PC-9 (cell line): Measurements from ENCODE around the gene OR2A25.

Experiments used
- EZH2 ChIP-seq: fragments of 200-600 bp; sonication (generic); IDR thresholded peaks from 2 replicates; pipeline ENCODE4 v1.8.0; 2017; ENCODE audit warnings: antibody characterized with exemption, low read depth
- TF ChIP-seq, protein P1 (sequence below): fragments of 200-600 bp; sonication (generic); conservative IDR thresholded peaks from 2 replicates; pipeline ENCODE4 v1.6.1; 2017; ENCODE audit warnings: mixed run types, antibody characterized with exemption, mild to moderate bottlenecking, moderate library complexity

DNA sequence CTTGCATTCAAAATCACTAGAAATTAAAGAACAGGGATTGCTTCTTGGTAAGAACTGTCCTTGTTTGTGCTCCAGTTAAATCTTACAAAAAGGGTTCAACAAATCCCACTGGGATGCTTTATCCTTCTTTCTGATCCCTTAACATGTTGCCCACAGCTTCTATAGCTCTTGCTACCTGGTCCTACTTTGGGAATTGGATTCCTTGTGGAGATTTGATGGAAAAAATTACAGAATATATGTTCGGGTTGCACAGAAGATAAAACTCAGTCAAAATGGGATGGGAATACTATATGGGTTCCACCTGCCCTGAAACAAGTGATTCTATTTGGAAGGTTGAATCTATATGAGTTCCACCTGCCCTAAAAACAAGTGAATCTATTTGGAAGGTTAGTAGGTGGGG is at the start of gene OR2A25:
- TF ChIP-seq EZH2: no peak
- TF ChIP-seq, protein P1, sequence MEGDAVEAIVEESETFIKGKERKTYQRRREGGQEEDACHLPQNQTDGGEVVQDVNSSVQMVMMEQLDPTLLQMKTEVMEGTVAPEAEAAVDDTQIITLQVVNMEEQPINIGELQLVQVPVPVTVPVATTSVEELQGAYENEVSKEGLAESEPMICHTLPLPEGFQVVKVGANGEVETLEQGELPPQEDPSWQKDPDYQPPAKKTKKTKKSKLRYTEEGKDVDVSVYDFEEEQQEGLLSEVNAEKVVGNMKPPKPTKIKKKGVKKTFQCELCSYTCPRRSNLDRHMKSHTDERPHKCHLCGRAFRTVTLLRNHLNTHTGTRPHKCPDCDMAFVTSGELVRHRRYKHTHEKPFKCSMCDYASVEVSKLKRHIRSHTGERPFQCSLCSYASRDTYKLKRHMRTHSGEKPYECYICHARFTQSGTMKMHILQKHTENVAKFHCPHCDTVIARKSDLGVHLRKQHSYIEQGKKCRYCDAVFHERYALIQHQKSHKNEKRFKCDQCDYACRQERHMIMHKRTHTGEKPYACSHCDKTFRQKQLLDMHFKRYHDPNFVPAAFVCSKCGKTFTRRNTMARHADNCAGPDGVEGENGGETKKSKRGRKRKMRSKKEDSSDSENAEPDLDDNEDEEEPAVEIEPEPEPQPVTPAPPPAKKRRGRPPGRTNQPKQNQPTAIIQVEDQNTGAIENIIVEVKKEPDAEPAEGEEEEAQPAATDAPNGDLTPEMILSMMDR: no peak
